H1 (cell line): ENCODE data around the gene ACTL8. TPM values are rescaled to one million over a fixed set of nuclear protein-coding genes. Genes with fewer than 3 reads are reported as not detected.

Experiments
- CTCF ChIA-PET: fragments of 300-600 bp; sonication (Branson Sonifier 250); formaldehyde crosslinking; loops from one replicate; lab custom pipeline; 2021; ENCODE audit not compliant: partially characterized antibody; lab: Charles Lee
- POLR2A ChIA-PET: fragments of 300-600 bp; sonication (Branson Sonifier 250); formaldehyde crosslinking; loops from one replicate; lab custom pipeline; 2021; ENCODE audit warnings: inconsistent platforms; ENCODE audit not compliant: partially characterized antibody; lab: Charles Lee
- DNase-seq, 2 experiments: peaks; one replicate each; pipeline versions ENCODE4 v3.0.0 to v3.0.0-alpha.2; 2010 to 2022; ENCODE audit warnings: low spot score in 2 of 2, low read depth in 1 of 2, mixed read lengths in 1 of 2
- FAIRE-seq: peaks from 2 replicates; lab custom pipeline; 2011; peaks lifted over from hg19 to GRCh38; lab: Jason Lieb, UNC
- H2AFZ ChIP-seq: 2 replicates; pipeline ENCODE4 v1.8.1; 2012; ENCODE audit warnings: low read length, inconsistent platforms
- H2AK5ac ChIP-seq: 2 replicates; pipeline ENCODE4 v1.6.1; 2013; ENCODE audit warnings: low read depth, low read length
- H2BK120ac ChIP-seq: replicated peaks from 2 replicates; pipeline ENCODE3; 2013; ENCODE audit warnings: low read depth, low read length, inconsistent platforms
- H2BK12ac ChIP-seq: 2 replicates; pipeline ENCODE4 v1.6.1; 2013; ENCODE audit warnings: low read depth, low read length
- H2BK15ac ChIP-seq: 2 replicates; pipeline ENCODE4 v1.6.1; 2013; ENCODE audit warnings: low read length
- H2BK20ac ChIP-seq: 2 replicates; pipeline ENCODE4 v1.6.1; 2013; ENCODE audit warnings: low read length
- H2BK5ac ChIP-seq: 2 replicates; pipeline ENCODE4 v1.6.1; 2013; ENCODE audit warnings: low read depth, low read length
- H3K14ac ChIP-seq: 2 replicates; pipeline ENCODE4 v1.6.1; 2013; ENCODE audit warnings: inconsistent platforms; ENCODE audit not compliant: insufficient read length
- H3K18ac ChIP-seq: 2 replicates; pipeline ENCODE4 v1.6.1; 2013; ENCODE audit warnings: low read length; ENCODE audit errors: extremely low read depth
- H3K23ac ChIP-seq: 2 replicates; pipeline ENCODE4 v1.6.1; 2013; ENCODE audit warnings: inconsistent platforms; ENCODE audit not compliant: insufficient read length
- H3K23me2 ChIP-seq: 2 replicates; pipeline ENCODE4 v1.6.1; 2013; ENCODE audit warnings: low read depth, low read length
- H3K27ac ChIP-seq: 2 replicates; pipeline ENCODE4 v1.6.1; 2011; ENCODE audit warnings: low read depth, low read length, inconsistent platforms
- H3K27me3 ChIP-seq, 4 experiments: replicated peaks in 1 of 4; 1 replicate in 1 of 4; 2 replicates in 3 of 4; pipeline versions ENCODE4 v1.6.1 to v1.8.1; 2011 to 2013; ENCODE audit warnings: low read length in 3 of 4, mild to moderate bottlenecking in 3 of 4, inconsistent platforms in 2 of 4, mixed read lengths in 2 of 4, moderate library complexity in 1 of 4; ENCODE audit not compliant: control insufficient read depth in 3 of 4, insufficient read depth in 3 of 4; ENCODE audit errors: extremely low read depth in 1 of 4
- H3K36me3 ChIP-seq, 4 experiments: 2 replicates each; pipeline versions ENCODE4 v1.6.1 to v1.8.1; 2011 to 2013; ENCODE audit warnings: mild to moderate bottlenecking in 4 of 4, low read length in 3 of 4, moderate library complexity in 2 of 4, control low read depth in 1 of 4, inconsistent platforms in 1 of 4; ENCODE audit not compliant: insufficient read depth in 4 of 4, control insufficient read depth in 2 of 4
- H3K4ac ChIP-seq: replicated peaks from 2 replicates; pipeline ENCODE3; 2013; ENCODE audit warnings: low read length, low read depth, mixed read lengths, inconsistent platforms; ENCODE audit not compliant: insufficient read length
- H3K4me1 ChIP-seq, 4 experiments: replicated peaks in 1 of 4; 1 replicate in 1 of 4; 2 replicates in 3 of 4; pipeline versions ENCODE4 v1.6.1 to v1.8.1; 2011 to 2013; ENCODE audit warnings: low read length in 3 of 4, inconsistent platforms in 2 of 4, mixed read lengths in 1 of 4; ENCODE audit not compliant: insufficient read depth in 4 of 4, control insufficient read depth in 3 of 4
- H3K4me2 ChIP-seq, 2 experiments: 2 replicates each; pipeline versions ENCODE4 v1.6.1 to v1.8.1; 2011 to 2013; ENCODE audit warnings: low read depth in 2 of 2, low read length in 2 of 2, control low read depth in 1 of 2, inconsistent platforms in 1 of 2, mild to moderate bottlenecking in 1 of 2; ENCODE audit not compliant: insufficient read depth in 1 of 2
- H3K4me3 ChIP-seq, 4 experiments: fragments of 200-600, 300-600 bp in 1 of 4; sonication (generic), shearing (Covaris generic), sonication (Bioruptor Twin) in 1 of 4; 2 replicates each; pipeline versions ENCODE4 v1.5.1 to v1.8.1; 2011 to 2016; ENCODE audit warnings: low read length in 4 of 4, low read depth in 3 of 4, control low read depth in 2 of 4, inconsistent platforms in 2 of 4, mild to moderate bottlenecking in 2 of 4, mixed read lengths in 1 of 4, moderate library complexity in 1 of 4; ENCODE audit not compliant: insufficient read depth in 2 of 4; ENCODE audit errors: extremely low read depth in 1 of 4
- H3K56ac ChIP-seq: replicated peaks from 2 replicates; pipeline ENCODE3; 2013; ENCODE audit warnings: low read depth, mild to moderate bottlenecking, mixed read lengths, low read length, inconsistent platforms; ENCODE audit not compliant: insufficient read length
- H3K79me1 ChIP-seq: 2 replicates; pipeline ENCODE4 v1.6.1; 2013; ENCODE audit warnings: low read depth, low read length, control low read depth
- H3K79me2 ChIP-seq, 2 experiments: 2 replicates each; pipeline versions ENCODE4 v1.6.1 to v1.8.1; 2012 to 2013; ENCODE audit warnings: low read length in 2 of 2, mild to moderate bottlenecking in 2 of 2, inconsistent platforms in 1 of 2; ENCODE audit not compliant: insufficient read depth in 2 of 2, control insufficient read depth in 1 of 2
- H3K9ac ChIP-seq, 4 experiments: replicated peaks in 1 of 4; 1 replicate in 1 of 4; 2 replicates in 3 of 4; pipeline versions ENCODE4 v1.6.1 to v1.8.1; 2011 to 2013; ENCODE audit warnings: low read depth in 3 of 4, low read length in 3 of 4, control low read depth in 2 of 4, mild to moderate bottlenecking in 2 of 4, moderate library complexity in 2 of 4, inconsistent platforms in 1 of 4; ENCODE audit errors: extremely low read depth in 1 of 4
- H3K9me3 ChIP-seq, 2 experiments: 2 replicates each; pipeline versions ENCODE4 v1.6.1 to v1.8.1; 2012 to 2013; ENCODE audit warnings: mild to moderate bottlenecking in 2 of 2, moderate library complexity in 2 of 2, control low read depth in 1 of 2, inconsistent platforms in 1 of 2, low read depth in 1 of 2, low read length in 1 of 2, mixed read lengths in 1 of 2; ENCODE audit not compliant: insufficient read depth in 2 of 2
- H4K20me1 ChIP-seq, 2 experiments: replicated peaks in 1 of 2; 2 replicates each; pipeline versions ENCODE3 to v1.8.1; 2011 to 2013; ENCODE audit warnings: inconsistent platforms in 2 of 2, low read length in 2 of 2, mild to moderate bottlenecking in 1 of 2; ENCODE audit not compliant: insufficient read depth in 2 of 2, control insufficient read depth in 1 of 2
- H4K5ac ChIP-seq: 2 replicates; pipeline ENCODE4 v1.6.1; 2013; ENCODE audit warnings: low read length, low read depth, mixed read lengths, inconsistent platforms; ENCODE audit not compliant: insufficient read length
- H4K8ac ChIP-seq: 2 replicates; pipeline ENCODE4 v1.8.0; 2013; ENCODE audit warnings: mild to moderate bottlenecking, moderate library complexity, low read length, inconsistent platforms; ENCODE audit not compliant: insufficient read depth; ENCODE audit errors: extremely low read depth
- H4K91ac ChIP-seq: replicated peaks from 2 replicates; pipeline ENCODE3; 2013; ENCODE audit warnings: low read length, mixed read lengths, inconsistent platforms; ENCODE audit not compliant: insufficient read length
- E2F6 ChIP-seq: IDR thresholded peaks from 2 replicates; pipeline ENCODE4 v1.6.1; 2012; ENCODE audit warnings: inconsistent platforms
- GABPA ChIP-seq: IDR thresholded peaks from 2 replicates; pipeline ENCODE4 v1.6.1; 2011; ENCODE audit warnings: mild to moderate bottlenecking, low read length, moderate library complexity, borderline replicate concordance; ENCODE audit not compliant: insufficient read depth
- MAFK ChIP-seq: IDR thresholded peaks from 2 replicates; pipeline ENCODE4 v1.6.1; 2012; ENCODE audit warnings: low read depth, mild to moderate bottlenecking, improper control_type of control experiment, low read length
- SIN3A ChIP-seq, 2 experiments: IDR thresholded peaks in 1 of 2; conservative IDR thresholded peaks in 1 of 2; 2 replicates each; pipeline ENCODE4 v1.6.1; 2011 to 2012; ENCODE audit warnings: low read length in 2 of 2, improper control_type of control experiment in 1 of 2, low read depth in 1 of 2, mild to moderate bottlenecking in 1 of 2
- TAF7 ChIP-seq: optimal IDR thresholded peaks from 2 replicates; pipeline ENCODE3; 2011; ENCODE audit warnings: low read depth, mild to moderate bottlenecking, inconsistent platforms, low read length, moderate library complexity, borderline replicate concordance
- WGBS, 2 experiments: shearing (Covaris generic) in 1 of 2; methylation state at CpG; one replicate each; pipeline versions ENCODE4 v1.1.6 to v1.1.7; 2013 to 2015; ENCODE audit warnings: low lambda C conversion rate in 2 of 2, mixed read lengths in 2 of 2, inconsistent platforms in 1 of 2, low coverage in 1 of 2, missing lambda C conversion rate in 1 of 2; ENCODE audit not compliant: insufficient replicate concordance in 2 of 2, insufficient coverage in 1 of 2, insufficient read length in 1 of 2; ENCODE audit errors: extremely low coverage in 1 of 2, missing lambda C conversion rate in 1 of 2; 5-methylcytosine and 5-hydroxymethylcytosine counted together
- polyA plus RNA-seq, 7 experiments: library from polyadenylated mRNA; depleted of rRNA in 3 of 7; stranded (reverse) in 5 of 7; unstranded in 2 of 7; fragments of >200 nt in 5 of 7; fragments of 200-250 nt in 2 of 7; gene quantifications; 1 replicate in 5 of 7; 2 replicates in 1 of 7; 4 replicates in 1 of 7; pipeline versions ENCODE4 v1.2.1 to v1.2.3, GENCODE V29; 2011 to 2013; ENCODE audit warnings: missing spikeins in 2 of 7, mixed read lengths in 2 of 7
- total RNA-seq: library from RNA; stranded (reverse); fragmentation: NEBNext Ultra II Directional; extraction: Animal tissue kit (Norgen Biotek cat#: 25700); gene quantifications from 2 replicates; pipeline ENCODE4 v1.2.1, GENCODE V29; 2021

The ACTL8 gene
- total and polyA plus RNA-seq, 2 of the 8 experiments (the other 6 are each of a cell fraction or from before 2014, with no cell fraction given) = 0.33 to 0.47 TPM

- no peak for TF ChIP-seq MAFK
- TF ChIP-seq TAF7 = no peak
- TF ChIP-seq E2F6 = no peak
- no peak for TF ChIP-seq SIN3A (conservative IDR thresholded peaks at IDR 0.05 in 1 of 2, IDR thresholded peaks at IDR 0.05 in 1 of 2; ENCODE audit: low read depth in 1 of 2, low read length in 2 of 2)
- no peak for TF ChIP-seq GABPA
- H3K27ac ChIP-seq = no peak overlapping the region
- no peak overlapping the region for H2AK5ac ChIP-seq
- no peak for FAIRE-seq
- H3K36me3 ChIP-seq = no peaks in the 10 kb centered on the region
- 0 out of 7 replicates have a peak, but pooled peaks cover 0 to 2% (median 0%) of the 10 kb centered on the region in 4 experiments for H3K27me3 ChIP-seq
- H2AFZ ChIP-seq = peak overlapping the region; percentile 63; the same call in 1 of the 2 replicates
- no peak overlapping the region; the same call in 1 of the 2 replicates for H4K8ac ChIP-seq
- H4K91ac ChIP-seq = no peak overlapping the region
- H4K20me1 ChIP-seq = no peaks in the 10 kb centered on the region
- H2BK15ac ChIP-seq = no peak overlapping the region
- H3K79me1 ChIP-seq = no peaks in the 10 kb centered on the region
- H3K79me2 ChIP-seq = no peaks in the 10 kb centered on the region
- H3K4me1 ChIP-seq = no peaks in the 10 kb centered on the region
- no peak overlapping the region for H3K23ac ChIP-seq
- H3K4me3 ChIP-seq = no peak overlapping the region
- H3K9me3 ChIP-seq = no peaks in the 10 kb centered on the region
- CTCF ChIA-PET = interaction anchor here (0.6 to 3.6 kb wide), 39 partner anchors 9 to 756 kb away, joined by 3 to 28 read pairs (median 4); no protein-coding TSS in a partner anchor
- H3K14ac ChIP-seq = no peak overlapping the region
- H4K5ac ChIP-seq = no peak overlapping the region
- POLR2A ChIA-PET = no interaction called here
- H3K18ac ChIP-seq = no peak overlapping the region; the same call in 1 of the 2 replicates
- H2BK12ac ChIP-seq = no peak overlapping the region
- peak in 1 of 2 experiments; percentile 54 for DNase-seq
- H2BK120ac ChIP-seq = no peak overlapping the region
- H3K4ac ChIP-seq = no peak overlapping the region
- no peaks in the 10 kb centered on the region for H3K23me2 ChIP-seq
- H2BK5ac ChIP-seq = no peak overlapping the region; the same call in 1 of the 2 replicates
- no peak overlapping the region for H3K56ac ChIP-seq
- H3K4me2 ChIP-seq = no peak overlapping the region
- no peak overlapping the region for H3K9ac ChIP-seq
- no peak overlapping the region for H2BK20ac ChIP-seq
- 85% methylated on average over 33 of the region's 33 CpGs; no CpG with 5 or more reads in 1 of the 2 experiments for WGBS, 2 experiments
Observed at GRCh38 chr1:17825273-17826164, 70.4 kb downstream of the ACTL8 start.
